Upper lobe of left lung (tissue), 6 donors: Measurements from ENCODE around the gene PHF20. TPM values are rescaled to one million over a fixed set of nuclear protein-coding genes. Genes with fewer than 3 reads are reported as not detected.
"Not testable (repeated sequence)": the region's sequence is repeated elsewhere in the genome, so short reads cannot be mapped to it uniquely, and the experiment has no call there.

ENCODE experiments used
- ATAC-seq, 2 donors: fragments of 200-7000 bp; cut with Tn5 transposase; one replicate each; pipeline ENCODE4 v1.9.1; 2022; ENCODE audit warnings: mild to moderate bottlenecking in 2 of 2, moderate library complexity in 2 of 2; ENCODE audit not compliant: low FRiP score in 2 of 2
- DNase-seq, 2 donors: peaks; one replicate each; pipeline ENCODE4 v3.0.0-alpha.2; 2019 to 2020
- H3K27ac ChIP-seq, 4 donors: fragments of 200-600 bp; sonication (generic); one replicate each; pipeline ENCODE4 v1.5.1; 2016 to 2019
- H3K27me3 ChIP-seq, 4 donors: fragments of 200-600 bp; sonication (generic); one replicate each; pipeline ENCODE4 v1.5.1; 2017 to 2019
- H3K36me3 ChIP-seq, 4 donors: fragments of 200-600 bp; sonication (generic); one replicate each; pipeline ENCODE4 v1.5.1; 2016 to 2019
- H3K4me1 ChIP-seq, 4 donors: fragments of 200-600 bp; sonication (generic); one replicate each; pipeline ENCODE4 v1.5.1; 2018 to 2019
- H3K4me3 ChIP-seq, 4 donors: fragments of 200-600 bp; sonication (generic); one replicate each; pipeline ENCODE4 v1.5.1; 2017 to 2019; ENCODE audit warnings: mild to moderate bottlenecking in 2 of 4, moderate library complexity in 1 of 4
- H3K9me3 ChIP-seq, 4 donors: fragments of 200-600 bp; sonication (generic); one replicate each; pipeline ENCODE4 v1.5.1; 2018 to 2019
- CTCF ChIP-seq, 6 experiments: fragments of 450-650 bp in 4 of 6; fragments of 200-600 bp in 2 of 6; sonication (generic) in 2 of 6; IDR thresholded peaks; one replicate each; pipeline ENCODE4 v1.5.1; 2016 to 2019; ENCODE audit warnings: antibody characterized with exemption in 6 of 6
- EP300 ChIP-seq, 4 donors: sonication (generic); formaldehyde crosslinking; IDR thresholded peaks; one replicate each; pipeline ENCODE4 v1.5.1; 2017; ENCODE audit warnings: antibody characterized with exemption in 4 of 4, control low read depth in 2 of 4
- POLR2A ChIP-seq, 4 donors: fragments of 450-650 bp; IDR thresholded peaks; one replicate each; pipeline ENCODE4 v1.5.1; 2016 to 2017; ENCODE audit warnings: antibody characterized with exemption in 4 of 4, mild to moderate bottlenecking in 2 of 4
- POLR2AphosphoS5 ChIP-seq, 2 donors: sonication (generic); formaldehyde crosslinking; IDR thresholded peaks; one replicate each; pipeline ENCODE4 v1.5.1; 2017; ENCODE audit warnings: antibody characterized with exemption in 2 of 2
- WGBS, 2 donors: methylation state at CpG; one replicate each; pipeline ENCODE4 v1.1.5; 2017 to 2018; 5-methylcytosine and 5-hydroxymethylcytosine counted together
- total RNA-seq, 6 donors: library from RNA; depleted of rRNA in 4 of 6; stranded (reverse); fragments of >200 nt in 4 of 6; gene quantifications; one replicate each; pipeline versions ENCODE4 v1.1.0 to v1.2.1, GENCODE V29; 2016 to 2021
- donor health status: DM: no; HTN: no; CAD: no; lungs with moderate emphysema.
- donor health status: DM: no; HTN: yes; CAD: no; lungs with severe emphysema.

PHF20 gene
- total RNA-seq, 6 donors from 2014 or later, result 29.9 to 65.9 (median 42.5) TPM

GRCh38 chr20:35887393-35888064, 115.7 kb downstream of the PHF20 start:
- H3K36me3 ChIP-seq, result peaks cover 0 to 8% (median 0%) of the 10 kb centered on the region in 4 donors
- peak overlapping the region in 1 of 4 donors; percentile 28 for H3K27ac ChIP-seq
- DNase-seq, result no peak
- no peak for TF ChIP-seq POLR2A (IDR thresholded peaks at IDR 0.05)
- no peaks in the 10 kb centered on the region for H3K9me3 ChIP-seq
- H3K4me3 ChIP-seq, result no peak overlapping the region
- no peaks in the 10 kb centered on the region for H3K27me3 ChIP-seq
- peaks cover 0 to 16% (median 4%) of the 10 kb centered on the region in 4 donors for H3K4me1 ChIP-seq
- ATAC-seq, result no peak
- WGBS, 2 donors, result 85 to 88% methylated on average over 8 of the region's 8 CpGs

- 100% methylated on average over 1 of the region's 1 CpG for WGBS, 2 donors
- DNase-seq (no peak), ATAC-seq (no peak)
- H3K4me1 ChIP-seq, result peaks cover 0 to 11% (median 4%) of the 10 kb centered on the region in 4 donors
- H3K27ac ChIP-seq, result no peak overlapping the region
- TF ChIP-seq POLR2A (IDR thresholded peaks at IDR 0.05), result no peak
- TF ChIP-seq CTCF (IDR thresholded peaks at IDR 0.05), result no peak
- H3K4me3 ChIP-seq, result no peak overlapping the region
- H3K9me3 ChIP-seq, result no peaks in the 10 kb centered on the region
- H3K36me3 ChIP-seq, result peaks cover 0 to 8% (median 0%) of the 10 kb centered on the region in 4 donors
- no peaks in the 10 kb centered on the region for H3K27me3 ChIP-seq
These were observed 116.8 kb downstream of the PHF20 start for GRCh38 chr20:35888657-35889056.

- H3K27ac ChIP-seq, result no peak overlapping the region
- H3K4me1 ChIP-seq, result peaks cover 0 to 4% (median 0%) of the 10 kb centered on the region in 4 donors
- no peak for ATAC-seq
- WGBS, 2 donors, result 65 to 69% methylated on average over 2 of the region's 2 CpGs
- no peak for DNase-seq
- H3K9me3 ChIP-seq, result no peaks in the 10 kb centered on the region
- no peak overlapping the region for H3K4me3 ChIP-seq
- no peaks in the 10 kb centered on the region for H3K27me3 ChIP-seq
- no peak for TF ChIP-seq EP300 (IDR thresholded peaks at IDR 0.05)
- no peak for TF ChIP-seq POLR2AphosphoS5 (IDR thresholded peaks at IDR 0.05)
- TF ChIP-seq CTCF (IDR thresholded peaks at IDR 0.05), result no peak
- TF ChIP-seq POLR2A (IDR thresholded peaks at IDR 0.05), result no peak
- H3K36me3 ChIP-seq, result peaks cover 0 to 19% (median 0%) of the 10 kb centered on the region in 4 donors
These were observed 119.6 kb downstream of the PHF20 start for GRCh38 chr20:35891375-35891774.

GRCh38 chr20:35892871-35893270, 121.1 kb downstream of the PHF20 start:
- no peaks in the 10 kb centered on the region for H3K9me3 ChIP-seq
- WGBS, 2 donors, result 64 to 97% methylated on average over 3 of the region's 3 CpGs
- H3K4me1 ChIP-seq, result peaks cover 0 to 4% (median 0%) of the 10 kb centered on the region in 4 donors
- DNase-seq (no peak), ATAC-seq (no peak)
- peaks cover 0 to 11% (median 0%) of the 10 kb centered on the region in 4 donors for H3K36me3 ChIP-seq
- no peaks in the 10 kb centered on the region for H3K27me3 ChIP-seq
- TF ChIP-seq CTCF (IDR thresholded peaks at IDR 0.05), result no peak
- TF ChIP-seq EP300 (IDR thresholded peaks at IDR 0.05), result no peak
- no peak for TF ChIP-seq POLR2AphosphoS5 (IDR thresholded peaks at IDR 0.05)
- no peak for TF ChIP-seq POLR2A (IDR thresholded peaks at IDR 0.05)
- no peak overlapping the region for H3K4me3 ChIP-seq
- no peak overlapping the region for H3K27ac ChIP-seq

- Histone ChIP-seq H3K27me3 (no peaks in the 10 kb centered on the region), H3K9me3 (no peaks in the 10 kb centered on the region), H3K4me3 (no peak overlapping the region), H3K4me1 (peaks cover 0 to 4% (median 0%) of the 10 kb centered on the region in 4 donors), H3K27ac (no peak overlapping the region), H3K36me3 (peaks cover 0 to 16% (median 0%) of the 10 kb centered on the region in 4 donors)
- TF ChIP-seq EP300 (IDR thresholded peaks at IDR 0.05) (no peak), POLR2A (IDR thresholded peaks at IDR 0.05) (no peak), POLR2AphosphoS5 (IDR thresholded peaks at IDR 0.05) (no peak), CTCF (IDR thresholded peaks at IDR 0.05) (no peak)
- ATAC-seq (no peak), DNase-seq (no peak)
- 82 to 88% methylated on average over 3 of the region's 3 CpGs for WGBS, 2 donors
These were observed 122.1 kb downstream of the PHF20 start for GRCh38 chr20:35893942-35894341.

- H3K4me1 ChIP-seq, ATAC-seq: not testable (repeated sequence)
These were observed 123.7 kb downstream of the PHF20 start for GRCh38 chr20:35895516-35895915.

More at GRCh38 chr20:35895516-35895915, 123.7 kb downstream of the PHF20 start:
- H3K4me3 ChIP-seq, H3K27me3 ChIP-seq, DNase-seq, H3K9me3 ChIP-seq, H3K27ac ChIP-seq: not testable (repeated sequence)
- WGBS, 2 donors, result 82 to 85% methylated on average over 7 of the region's 7 CpGs
- peaks cover 5 to 29% (median 10%) of the 10 kb centered on the region in 4 donors for H3K36me3 ChIP-seq
